T-helper 1 cell treated with Interleukin-12 subunit alpha and Interleukin-12 subunit beta and Interleukin-4 antibody, amounts not matched to agents 30 μg/mL and 1 μg/mL, for 36 hours (primary cell): ENCODE data around the gene MYEOV.

ENCODE experiments used
- H3K27ac Mint-ChIP-seq: one replicate; pipeline ENCODE4 v1.8.0; 2021; ENCODE audit warnings: mild to moderate bottlenecking, mixed read lengths
- H3K27me3 Mint-ChIP-seq: one replicate; pipeline ENCODE4 v1.8.0; 2021; ENCODE audit warnings: low read depth, mixed read lengths
- H3K36me3 Mint-ChIP-seq: one replicate; pipeline ENCODE4 v1.8.0; 2021; ENCODE audit warnings: low read depth, mixed read lengths
- H3K4me1 Mint-ChIP-seq: one replicate; pipeline ENCODE4 v1.8.0; 2021; ENCODE audit warnings: low read depth, mixed read lengths
- H3K4me3 Mint-ChIP-seq: one replicate; pipeline ENCODE4 v1.8.0; 2021; ENCODE audit warnings: mild to moderate bottlenecking, moderate library complexity, mixed read lengths
- H3K9me3 Mint-ChIP-seq: one replicate; pipeline ENCODE4 v1.8.0; 2021; ENCODE audit warnings: mixed read lengths

The MYEOV gene

DNA sequence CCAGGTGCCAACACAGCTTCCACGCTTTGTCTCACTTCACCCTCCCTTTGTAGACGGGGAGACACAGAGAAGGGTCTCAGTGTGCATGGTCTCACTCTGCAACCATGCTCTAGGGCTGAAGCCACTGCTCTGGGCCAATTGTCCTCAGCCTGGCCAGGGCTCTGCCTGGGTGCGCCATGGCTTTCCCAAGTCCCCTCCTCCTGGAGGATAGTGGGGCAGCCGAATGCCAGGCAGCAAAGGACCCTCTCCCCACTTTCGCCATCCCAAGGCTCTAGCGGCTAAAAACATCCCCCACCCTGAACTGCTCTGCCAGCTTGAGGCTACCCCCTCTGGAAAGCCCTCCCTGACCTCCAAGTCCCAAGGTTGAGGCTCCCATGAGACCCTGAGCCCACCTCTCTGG, 20.4 kb upstream of the MYEOV start:
- Mint-ChIP-seq H3K36me3 (no peaks in the 10 kb centered on the region), H3K9me3 (no peaks in the 10 kb centered on the region), H3K27ac (no peak overlapping the region), H3K27me3 (no peaks in the 10 kb centered on the region), H3K4me3 (no peak overlapping the region), H3K4me1 (no peaks in the 10 kb centered on the region)

DNA sequence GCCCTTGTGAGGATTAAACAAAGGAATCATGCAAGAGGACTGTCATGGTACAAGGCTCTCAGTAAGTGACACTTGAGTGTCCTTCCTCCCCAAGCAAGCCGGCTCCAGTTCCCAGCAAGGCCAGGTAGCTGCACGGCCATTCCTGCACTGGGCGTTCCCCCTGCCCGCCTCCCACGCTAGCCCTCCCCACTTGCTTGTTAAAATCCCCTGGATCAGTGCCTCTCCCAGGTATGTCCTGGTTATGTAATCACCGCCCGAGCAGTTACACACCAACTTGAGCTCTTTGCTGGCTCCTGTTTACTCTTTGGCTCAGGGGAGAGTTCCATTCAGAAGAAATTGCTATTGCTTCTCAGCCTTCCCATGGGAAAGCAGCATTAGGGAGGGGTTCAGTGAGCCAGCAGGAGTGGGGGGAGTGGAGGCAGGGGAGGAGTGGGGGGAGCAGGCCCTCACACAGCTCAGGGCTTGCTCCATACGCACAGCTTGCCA, 19.4 kb upstream of the MYEOV start:
- no peak overlapping the region for H3K27ac Mint-ChIP-seq
- H3K9me3 Mint-ChIP-seq: no peaks in the 10 kb centered on the region
- H3K27me3 Mint-ChIP-seq: no peaks in the 10 kb centered on the region
- no peaks in the 10 kb centered on the region for H3K4me1 Mint-ChIP-seq
- no peaks in the 10 kb centered on the region for H3K36me3 Mint-ChIP-seq
- no peak overlapping the region for H3K4me3 Mint-ChIP-seq

DNA sequence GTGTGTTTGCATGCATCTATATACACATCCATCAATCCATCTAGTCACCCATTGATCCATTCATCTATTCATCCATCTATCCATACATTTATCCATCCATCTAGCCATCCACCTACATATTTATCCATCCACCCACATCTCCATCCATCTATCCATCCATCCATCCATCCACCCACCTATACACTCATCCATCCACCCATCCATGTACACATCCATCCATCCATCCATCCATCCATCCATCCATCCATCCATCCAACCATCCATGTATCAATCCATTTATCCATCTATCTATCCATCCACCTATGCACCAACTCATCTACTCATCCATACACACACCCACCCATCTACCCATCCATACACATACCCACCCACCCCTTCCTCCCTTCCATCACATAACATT, 18.8 kb upstream of the MYEOV start:
- H3K4me1 Mint-ChIP-seq: no peaks in the 10 kb centered on the region
- no peaks in the 10 kb centered on the region for H3K27me3 Mint-ChIP-seq
- H3K27ac Mint-ChIP-seq: no peak overlapping the region
- no peak overlapping the region for H3K4me3 Mint-ChIP-seq
- H3K36me3 Mint-ChIP-seq: no peaks in the 10 kb centered on the region
- no peaks in the 10 kb centered on the region for H3K9me3 Mint-ChIP-seq

DNA sequence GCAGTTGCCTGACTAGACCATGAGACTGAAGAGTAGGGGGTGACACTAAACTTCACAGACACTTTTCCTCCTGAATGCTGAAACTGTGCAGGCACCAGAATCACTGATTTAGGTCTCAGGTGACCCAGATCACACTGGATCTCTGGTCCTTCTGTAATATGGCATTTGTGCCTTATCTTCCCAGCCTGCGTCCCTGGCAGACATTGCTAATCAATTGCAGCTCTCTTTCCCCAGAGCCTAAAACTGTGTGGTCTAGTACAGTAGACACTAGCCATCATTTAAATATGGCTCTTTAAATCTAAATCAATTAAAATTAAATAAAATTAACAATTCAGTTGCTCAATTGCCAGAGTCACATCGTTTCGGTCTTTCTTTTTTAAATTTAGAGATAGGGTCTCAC, 17.8 kb upstream of the MYEOV start:
- H3K27me3 Mint-ChIP-seq: no peaks in the 10 kb centered on the region
- no peak overlapping the region for H3K4me3 Mint-ChIP-seq
- H3K9me3 Mint-ChIP-seq: no peaks in the 10 kb centered on the region
- H3K4me1 Mint-ChIP-seq: no peaks in the 10 kb centered on the region
- H3K36me3 Mint-ChIP-seq: no peaks in the 10 kb centered on the region
- H3K27ac Mint-ChIP-seq: no peak overlapping the region

DNA sequence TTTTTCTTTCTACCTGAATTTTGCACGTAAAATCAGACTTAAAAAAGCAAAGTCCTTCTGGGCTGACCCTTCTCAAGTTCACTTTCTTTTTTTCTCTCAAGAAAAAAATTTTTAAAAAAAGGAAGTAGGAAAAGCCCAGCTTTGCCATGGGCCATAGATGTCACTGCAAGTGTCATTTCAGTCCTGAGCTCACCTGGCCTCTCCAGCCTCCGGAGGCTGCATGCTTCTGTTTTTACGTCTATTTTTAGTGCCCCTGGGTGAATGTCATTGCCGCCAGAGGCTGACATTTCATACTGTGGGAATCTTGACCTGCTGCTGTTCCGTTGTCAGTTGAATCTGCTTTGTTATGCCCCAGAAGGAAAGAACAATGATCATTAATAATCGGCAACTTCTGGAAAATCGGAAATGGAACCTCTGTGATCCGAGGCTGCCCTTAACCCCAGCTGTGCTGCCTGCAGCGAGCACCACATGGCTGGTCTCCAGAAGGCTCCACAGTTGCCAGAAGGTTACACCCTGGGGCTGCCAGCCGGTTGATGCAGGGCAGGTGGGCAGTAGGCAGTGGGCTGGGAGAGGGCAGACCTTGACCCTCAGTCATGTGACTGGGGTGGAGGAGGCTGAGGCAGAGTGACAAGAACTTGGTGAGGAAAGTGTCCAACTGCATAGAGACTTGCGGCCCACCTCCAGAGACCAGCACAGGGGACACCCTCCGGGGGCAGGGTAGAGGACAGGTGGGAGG, 16.7 kb upstream of the MYEOV start:
- no peak overlapping the region for H3K27ac Mint-ChIP-seq
- no peaks in the 10 kb centered on the region for H3K4me1 Mint-ChIP-seq
- no peaks in the 10 kb centered on the region for H3K36me3 Mint-ChIP-seq
- no peaks in the 10 kb centered on the region for H3K9me3 Mint-ChIP-seq
- no peaks in the 10 kb centered on the region for H3K27me3 Mint-ChIP-seq
- H3K4me3 Mint-ChIP-seq: no peak overlapping the region

DNA sequence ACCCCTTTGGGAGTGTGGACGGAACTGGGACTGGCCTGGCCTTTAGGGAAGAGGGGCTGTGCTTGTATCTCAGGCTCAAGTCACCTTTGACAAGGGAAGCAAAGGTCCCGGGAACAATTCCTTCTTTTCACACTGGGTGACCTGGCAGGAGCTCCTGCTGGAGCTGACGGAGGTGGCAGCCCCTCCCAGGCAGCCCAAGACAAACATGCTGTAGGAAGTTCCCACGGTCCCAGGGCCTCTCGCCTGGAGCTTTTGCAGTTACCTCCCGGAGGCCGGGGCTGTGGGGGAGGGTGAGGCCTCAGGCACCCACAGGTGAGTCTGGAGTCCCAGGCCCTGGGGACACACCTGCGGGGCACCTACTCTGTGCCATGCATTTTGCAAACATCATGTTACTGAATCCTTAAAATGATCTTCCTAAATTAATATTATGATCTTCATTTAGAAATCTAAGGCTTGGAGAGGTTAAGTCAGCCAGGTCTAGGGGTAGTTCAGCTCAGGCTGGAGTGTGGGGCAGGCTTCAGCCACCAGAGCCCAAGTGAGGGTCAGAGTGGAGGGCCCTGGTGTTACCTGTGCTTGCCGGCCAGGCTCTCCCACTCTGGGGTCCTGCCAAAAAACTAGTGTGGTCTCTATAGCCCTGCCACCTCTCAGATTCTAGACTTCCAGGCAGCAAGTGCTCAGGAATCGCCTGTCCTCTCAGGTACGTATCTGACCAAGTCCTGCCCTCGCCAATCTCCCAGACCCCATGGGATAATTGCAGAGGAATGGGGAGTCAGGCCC, 15.7 kb upstream of the MYEOV start:
- Mint-ChIP-seq H3K9me3 (no peaks in the 10 kb centered on the region), H3K27ac (no peak overlapping the region), H3K36me3 (no peaks in the 10 kb centered on the region), H3K27me3 (no peaks in the 10 kb centered on the region), H3K4me1 (no peaks in the 10 kb centered on the region), H3K4me3 (no peak overlapping the region)

DNA sequence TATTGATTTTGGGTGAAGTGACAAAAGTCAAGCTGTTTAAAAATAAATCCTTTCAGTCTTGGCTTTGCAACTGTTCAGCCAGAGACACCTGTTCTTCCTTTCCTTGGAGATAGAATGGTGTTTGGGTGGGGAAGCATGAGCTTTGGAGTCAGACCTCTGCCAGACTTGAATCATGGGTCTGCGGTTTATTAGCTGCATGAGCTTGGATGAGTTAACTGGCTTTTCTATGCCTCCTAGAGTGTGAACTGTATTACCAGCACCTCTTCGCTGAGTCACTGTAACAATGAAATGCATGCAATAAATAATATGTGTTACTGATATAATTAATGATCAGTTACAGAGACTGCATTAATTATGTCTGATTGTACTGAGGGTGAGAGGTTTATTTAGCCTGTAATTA, 13.5 kb upstream of the MYEOV start:
- no peaks in the 10 kb centered on the region for H3K4me1 Mint-ChIP-seq

DNA sequence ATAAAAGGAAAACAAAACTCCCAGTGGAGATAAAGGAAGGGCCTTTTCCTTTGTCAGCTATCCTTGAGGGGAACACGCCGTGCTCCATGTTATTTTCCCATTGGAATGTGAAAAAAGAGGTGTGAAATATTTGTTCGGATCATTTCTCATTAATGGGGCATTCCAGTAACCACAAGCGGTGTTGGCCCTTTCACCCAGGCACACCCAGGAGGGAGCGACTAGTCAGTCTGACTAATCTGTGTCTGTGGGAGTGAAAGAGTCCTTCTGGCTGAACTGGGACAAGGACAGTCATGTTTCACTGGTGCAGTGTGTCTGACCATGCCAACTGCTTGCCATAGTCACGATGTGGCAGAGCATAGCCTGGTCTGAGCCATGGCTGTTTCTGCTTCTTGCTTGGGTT, 13.0 kb upstream of the MYEOV start:
- Mint-ChIP-seq H3K4me1 (no peaks in the 10 kb centered on the region), H3K27ac (no peak overlapping the region), H3K36me3 (no peaks in the 10 kb centered on the region), H3K4me3 (no peak overlapping the region), H3K27me3 (no peaks in the 10 kb centered on the region), H3K9me3 (no peaks in the 10 kb centered on the region)

More for the DNA sequence above, 13.5 kb upstream of the MYEOV start:
- Mint-ChIP-seq H3K27me3 (no peaks in the 10 kb centered on the region), H3K9me3 (no peaks in the 10 kb centered on the region), H3K27ac (no peak overlapping the region), H3K36me3 (no peaks in the 10 kb centered on the region), H3K4me3 (no peak overlapping the region)

DNA sequence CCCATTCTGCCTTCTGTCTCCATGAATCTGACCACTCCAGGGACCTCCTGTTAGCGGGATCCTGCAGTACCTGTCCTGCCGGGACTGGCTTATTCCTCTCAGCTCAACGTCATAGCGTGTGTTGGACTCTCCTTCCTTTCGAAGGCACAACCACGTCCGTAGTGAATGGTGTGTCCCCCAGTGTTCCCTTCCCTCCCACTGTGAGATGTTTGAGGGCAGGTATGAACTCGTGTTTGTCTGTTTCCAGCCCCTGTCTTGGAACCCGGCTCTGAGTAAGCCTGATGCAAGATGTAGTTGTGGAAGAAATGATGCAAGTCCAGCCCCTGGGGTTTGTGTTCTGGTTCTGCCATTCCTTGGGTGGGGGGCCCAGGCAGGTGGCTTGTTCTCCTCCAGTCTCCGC, 10.5 kb upstream of the MYEOV start:
- no peak overlapping the region for H3K27ac Mint-ChIP-seq
- H3K4me3 Mint-ChIP-seq: no peak overlapping the region
- H3K27me3 Mint-ChIP-seq: no peaks in the 10 kb centered on the region
- no peaks in the 10 kb centered on the region for H3K9me3 Mint-ChIP-seq
- no peaks in the 10 kb centered on the region for H3K4me1 Mint-ChIP-seq
- no peaks in the 10 kb centered on the region for H3K36me3 Mint-ChIP-seq

DNA sequence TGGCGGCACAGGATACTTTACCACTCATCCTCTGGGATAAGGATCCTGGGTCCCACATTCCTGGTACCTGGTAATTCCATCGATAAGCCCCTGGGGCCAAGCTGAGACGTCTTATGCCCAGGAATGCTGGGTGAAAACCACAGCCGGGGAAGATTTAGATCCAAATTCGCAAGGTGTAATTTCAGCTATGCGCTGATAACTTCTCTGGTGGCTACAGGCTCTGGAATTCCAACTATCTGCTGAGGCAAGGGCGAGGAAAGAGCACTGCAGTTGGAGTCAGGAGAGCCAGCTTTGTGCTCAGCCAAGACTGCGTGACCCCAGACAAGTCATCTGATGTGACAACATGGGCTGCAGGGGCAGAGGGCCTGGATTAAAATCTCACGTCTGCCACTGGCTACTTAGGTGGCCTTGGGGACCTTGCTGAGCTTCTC, 9.9 kb upstream of the MYEOV start:
- Mint-ChIP-seq H3K27me3 (no peaks in the 10 kb centered on the region), H3K36me3 (no peaks in the 10 kb centered on the region), H3K9me3 (no peaks in the 10 kb centered on the region), H3K4me3 (no peak overlapping the region), H3K4me1 (no peaks in the 10 kb centered on the region), H3K27ac (no peak overlapping the region)

DNA sequence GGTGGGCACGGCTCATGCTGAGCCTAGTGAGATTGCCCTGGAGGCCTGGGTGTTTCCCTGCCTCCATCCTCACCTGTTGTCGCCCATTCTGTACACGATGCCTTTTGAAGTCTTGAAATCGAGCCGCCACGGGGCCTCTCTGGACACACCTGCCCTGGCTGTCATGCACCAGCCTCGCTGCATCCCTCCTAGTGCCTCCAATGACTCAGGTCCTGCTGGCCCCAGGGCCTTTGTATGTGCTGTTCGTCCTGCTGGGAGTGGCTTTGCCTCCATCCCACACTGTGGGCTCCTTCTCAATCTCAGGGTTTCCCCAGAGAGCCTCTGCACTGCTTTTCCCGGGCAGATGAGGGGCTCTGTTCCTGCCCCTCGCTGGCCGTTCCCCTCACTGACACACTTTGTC, 8.9 kb upstream of the MYEOV start:
- no peaks in the 10 kb centered on the region for H3K9me3 Mint-ChIP-seq
- H3K36me3 Mint-ChIP-seq: no peaks in the 10 kb centered on the region
- no peaks in the 10 kb centered on the region for H3K4me1 Mint-ChIP-seq
- H3K27me3 Mint-ChIP-seq: no peaks in the 10 kb centered on the region
- H3K27ac Mint-ChIP-seq: no peak overlapping the region
- H3K4me3 Mint-ChIP-seq: no peak overlapping the region

DNA sequence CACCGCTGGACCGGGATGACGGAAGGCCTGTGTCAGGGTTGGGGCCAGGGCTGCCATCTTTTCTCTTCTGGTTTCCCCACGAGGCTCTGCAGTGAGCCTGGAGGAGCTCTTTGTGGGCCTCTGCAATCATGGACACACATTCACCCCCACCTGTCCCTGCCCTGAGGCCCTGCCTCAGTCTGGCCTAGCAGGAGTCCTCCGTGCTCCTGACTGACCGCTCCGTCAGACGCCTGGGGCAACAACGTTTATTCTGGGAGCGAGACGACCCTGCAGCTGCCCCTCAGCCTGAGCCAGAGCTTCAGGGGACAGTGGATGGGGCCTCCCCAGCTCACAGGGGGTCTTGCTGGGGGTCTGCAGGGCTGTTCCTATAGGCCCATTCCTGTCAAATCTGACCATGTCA, 8.2 kb upstream of the MYEOV start:
- Mint-ChIP-seq H3K4me1 (no peaks in the 10 kb centered on the region), H3K27ac (no peak overlapping the region)

DNA sequence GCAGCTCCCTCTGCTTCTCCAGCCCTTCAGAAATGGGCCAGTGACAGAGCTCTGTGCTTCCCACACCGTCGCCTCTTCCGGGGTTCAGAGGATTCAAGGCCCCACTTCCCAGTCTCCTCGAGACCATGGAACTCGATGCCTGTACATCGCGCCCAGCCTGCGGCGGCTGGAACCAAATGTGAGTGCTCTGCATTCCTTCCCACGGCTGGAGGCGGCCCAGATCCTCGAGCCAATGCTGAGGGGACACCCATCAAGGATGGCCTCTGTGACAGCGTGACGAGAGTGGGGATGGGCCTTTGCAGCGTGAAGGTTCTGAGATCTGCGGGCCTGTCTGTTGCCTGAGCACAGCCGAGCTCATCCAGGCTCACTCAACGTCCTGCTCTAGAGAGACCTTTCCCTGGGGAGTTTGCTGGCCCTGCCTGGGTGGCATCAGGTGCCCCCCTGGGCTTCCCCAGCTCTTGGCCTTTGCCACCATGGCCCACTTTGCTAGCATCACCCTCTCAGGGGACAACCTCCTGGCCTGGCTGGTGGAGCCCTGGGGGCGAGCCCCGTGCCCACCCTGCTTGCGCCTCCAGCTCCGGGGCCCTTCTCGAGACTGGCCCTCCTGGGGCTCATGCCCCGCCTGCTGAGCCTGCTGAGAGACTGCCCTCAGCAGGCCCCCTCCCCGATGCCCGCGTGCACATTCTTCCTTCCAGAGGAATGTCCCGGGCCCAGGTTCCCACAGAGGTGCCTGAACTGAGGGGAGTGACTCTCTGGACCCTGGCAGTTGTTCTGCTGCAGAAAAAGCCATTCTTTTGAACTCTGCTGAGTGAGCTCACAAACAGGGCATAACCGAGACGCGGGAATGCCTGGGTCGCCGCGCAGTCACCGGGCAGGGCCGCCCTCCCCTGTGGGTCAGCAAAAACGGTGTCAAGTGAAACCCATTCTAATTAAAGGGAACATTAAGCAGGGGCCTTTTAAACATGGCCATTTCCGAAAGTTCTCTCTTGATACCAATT, 7.3 kb upstream of the MYEOV start:
- no peaks in the 10 kb centered on the region for H3K9me3 Mint-ChIP-seq
- H3K36me3 Mint-ChIP-seq: no peaks in the 10 kb centered on the region
- no peak overlapping the region for H3K27ac Mint-ChIP-seq
- no peak overlapping the region for H3K4me3 Mint-ChIP-seq
- H3K4me1 Mint-ChIP-seq: no peaks in the 10 kb centered on the region
- no peaks in the 10 kb centered on the region for H3K27me3 Mint-ChIP-seq

More for the DNA sequence above, 8.2 kb upstream of the MYEOV start:
- Mint-ChIP-seq H3K36me3 (no peaks in the 10 kb centered on the region), H3K4me3 (no peak overlapping the region), H3K27me3 (no peaks in the 10 kb centered on the region), H3K9me3 (no peaks in the 10 kb centered on the region)
